ENCODE measurements around the gene PCSK6. TPM values are rescaled to one million over a fixed set of nuclear protein-coding genes. Genes with fewer than 3 reads are reported as not detected.

The PCSK6 gene
- polyA plus RNA-seq, 2 donors, result 5.4 to 6.5 TPM

GRCh38 chr15:101398247-101398646 is 91.3 kb downstream of the PCSK6 start:
- Histone ChIP-seq H3K27ac (ENCODE audit: low read depth in 2 of 2, low read length in 1 of 2) (no peak overlapping the region), H3K4me1 (ENCODE audit: control insufficient read depth in 2 of 2, insufficient read depth in 2 of 2, low read length in 1 of 2) (no peaks in the 10 kb centered on the region), H3K4me3 (ENCODE audit: low read depth in 1 of 2, low read length in 2 of 2) (no peak overlapping the region), H3K9me3 (ENCODE audit: control insufficient read depth in 2 of 2, insufficient read depth in 1 of 2, low read depth in 1 of 2, low read length in 1 of 2) (peaks cover 0 to 4% of the 10 kb centered on the region in 2 donors), H3K36me3 (ENCODE audit: control insufficient read depth in 2 of 2, insufficient read depth in 2 of 2, low read length in 1 of 2) (peaks cover 0 to 3% of the 10 kb centered on the region in 2 donors), H3K27me3 (ENCODE audit: control insufficient read depth in 1 of 2, insufficient read depth in 2 of 2, low read length in 2 of 2) (no peaks in the 10 kb centered on the region)
- whole genome bisulfite sequencing, 2 donors, result 93% methylated on average over 24 of the region's 24 CpGs

GRCh38 chr15:101397521-101398003 is 91.9 kb downstream of the PCSK6 start:
- Histone ChIP-seq H3K9me3 (ENCODE audit: control insufficient read depth in 2 of 2, insufficient read depth in 1 of 2, low read depth in 1 of 2, low read length in 1 of 2) (peaks cover 0 to 4% of the 10 kb centered on the region in 2 donors), H3K4me1 (ENCODE audit: control insufficient read depth in 2 of 2, insufficient read depth in 2 of 2, low read length in 1 of 2) (no peaks in the 10 kb centered on the region), H3K4me3 (ENCODE audit: low read depth in 1 of 2, low read length in 2 of 2) (no peak overlapping the region), H3K27ac (ENCODE audit: low read depth in 2 of 2, low read length in 1 of 2) (no peak overlapping the region), H3K27me3 (ENCODE audit: control insufficient read depth in 1 of 2, insufficient read depth in 2 of 2, low read length in 2 of 2) (no peaks in the 10 kb centered on the region), H3K36me3 (ENCODE audit: control insufficient read depth in 2 of 2, insufficient read depth in 2 of 2, low read length in 1 of 2) (peaks cover 0 to 3% of the 10 kb centered on the region in 2 donors)
- WGBS, 2 donors, result 71 to 81% methylated on average over 12 of the region's 12 CpGs

- no peak overlapping the region for H3K4me3 ChIP-seq (ENCODE audit: low read depth in 1 of 2, low read length in 2 of 2)
- WGBS, 2 donors, result 89% methylated on average over 19 of the region's 19 CpGs
- peaks cover 0 to 3% of the 10 kb centered on the region in 2 donors for H3K36me3 ChIP-seq (ENCODE audit: control insufficient read depth in 2 of 2, insufficient read depth in 2 of 2, low read length in 1 of 2)
- no peaks in the 10 kb centered on the region for H3K27me3 ChIP-seq (ENCODE audit: control insufficient read depth in 1 of 2, insufficient read depth in 2 of 2, low read length in 2 of 2)
- H3K4me1 ChIP-seq (ENCODE audit: control insufficient read depth in 2 of 2, insufficient read depth in 2 of 2, low read length in 1 of 2), result no peaks in the 10 kb centered on the region
- peaks cover 0 to 4% of the 10 kb centered on the region in 2 donors for H3K9me3 ChIP-seq (ENCODE audit: control insufficient read depth in 2 of 2, insufficient read depth in 1 of 2, low read depth in 1 of 2, low read length in 1 of 2)
- H3K27ac ChIP-seq (ENCODE audit: low read depth in 2 of 2, low read length in 1 of 2), result no peak overlapping the region
These were observed 92.8 kb downstream of the PCSK6 start for GRCh38 chr15:101396484-101397261.

- no peaks in the 10 kb centered on the region for H3K27me3 ChIP-seq (ENCODE audit: control insufficient read depth in 1 of 2, insufficient read depth in 2 of 2, low read length in 2 of 2)
- no peak overlapping the region for H3K4me3 ChIP-seq (ENCODE audit: low read depth in 1 of 2, low read length in 2 of 2)
- 78 to 80% methylated on average over 11 of the region's 11 CpGs for WGBS, 2 donors
- no peaks in the 10 kb centered on the region for H3K4me1 ChIP-seq (ENCODE audit: control insufficient read depth in 2 of 2, insufficient read depth in 2 of 2, low read length in 1 of 2)
- no peak overlapping the region for H3K27ac ChIP-seq (ENCODE audit: low read depth in 2 of 2, low read length in 1 of 2)
- H3K36me3 ChIP-seq (ENCODE audit: control insufficient read depth in 2 of 2, insufficient read depth in 2 of 2, low read length in 1 of 2), result peaks cover 0 to 3% of the 10 kb centered on the region in 2 donors
- H3K9me3 ChIP-seq (ENCODE audit: control insufficient read depth in 2 of 2, insufficient read depth in 1 of 2, low read depth in 1 of 2, low read length in 1 of 2), result no peaks in the 10 kb centered on the region
These were observed 94.9 kb downstream of the PCSK6 start for GRCh38 chr15:101394654-101395053.

- no peaks in the 10 kb centered on the region for H3K4me1 ChIP-seq (ENCODE audit: control insufficient read depth in 2 of 2, insufficient read depth in 2 of 2, low read length in 1 of 2)
- no peak overlapping the region for H3K4me3 ChIP-seq (ENCODE audit: low read depth in 1 of 2, low read length in 2 of 2)
- H3K36me3 ChIP-seq (ENCODE audit: control insufficient read depth in 2 of 2, insufficient read depth in 2 of 2, low read length in 1 of 2), result peaks cover 0 to 3% of the 10 kb centered on the region in 2 donors
- H3K27ac ChIP-seq (ENCODE audit: low read depth in 2 of 2, low read length in 1 of 2), result no peak overlapping the region
- H3K9me3 ChIP-seq (ENCODE audit: control insufficient read depth in 2 of 2, insufficient read depth in 1 of 2, low read depth in 1 of 2, low read length in 1 of 2), result no peaks in the 10 kb centered on the region
- no peaks in the 10 kb centered on the region for H3K27me3 ChIP-seq (ENCODE audit: control insufficient read depth in 1 of 2, insufficient read depth in 2 of 2, low read length in 2 of 2)
- 82 to 85% methylated on average over 12 of the region's 12 CpGs for WGBS, 2 donors
These were observed 95.4 kb downstream of the PCSK6 start for GRCh38 chr15:101394056-101394630.

GRCh38 chr15:101393172-101393571 is 96.3 kb downstream of the PCSK6 start:
- peaks cover 0 to 3% of the 10 kb centered on the region in 2 donors for H3K36me3 ChIP-seq (ENCODE audit: control insufficient read depth in 2 of 2, insufficient read depth in 2 of 2, low read length in 1 of 2)
- H3K4me1 ChIP-seq (ENCODE audit: control insufficient read depth in 2 of 2, insufficient read depth in 2 of 2, low read length in 1 of 2), result no peaks in the 10 kb centered on the region
- no peak overlapping the region for H3K4me3 ChIP-seq (ENCODE audit: low read depth in 1 of 2, low read length in 2 of 2)
- H3K9me3 ChIP-seq (ENCODE audit: control insufficient read depth in 2 of 2, insufficient read depth in 1 of 2, low read depth in 1 of 2, low read length in 1 of 2), result no peaks in the 10 kb centered on the region
- 93 to 95% methylated on average over 13 of the region's 13 CpGs for WGBS, 2 donors
- H3K27me3 ChIP-seq (ENCODE audit: control insufficient read depth in 1 of 2, insufficient read depth in 2 of 2, low read length in 2 of 2), result no peaks in the 10 kb centered on the region
- H3K27ac ChIP-seq (ENCODE audit: low read depth in 2 of 2, low read length in 1 of 2), result no peak overlapping the region

- Histone ChIP-seq H3K9me3 (ENCODE audit: control insufficient read depth in 2 of 2, insufficient read depth in 1 of 2, low read depth in 1 of 2, low read length in 1 of 2) (no peaks in the 10 kb centered on the region), H3K4me1 (ENCODE audit: control insufficient read depth in 2 of 2, insufficient read depth in 2 of 2, low read length in 1 of 2) (no peaks in the 10 kb centered on the region), H3K36me3 (ENCODE audit: control insufficient read depth in 2 of 2, insufficient read depth in 2 of 2, low read length in 1 of 2) (peaks cover 0 to 3% of the 10 kb centered on the region in 2 donors), H3K27me3 (ENCODE audit: control insufficient read depth in 1 of 2, insufficient read depth in 2 of 2, low read length in 2 of 2) (no peaks in the 10 kb centered on the region), H3K4me3 (ENCODE audit: low read depth in 1 of 2, low read length in 2 of 2) (no peak overlapping the region), H3K27ac (ENCODE audit: low read depth in 2 of 2, low read length in 1 of 2) (no peak overlapping the region)
- 80 to 82% methylated on average over 17 of the region's 17 CpGs for WGBS, 2 donors
These were observed 97.4 kb downstream of the PCSK6 start for GRCh38 chr15:101391981-101392640.

- Histone ChIP-seq H3K9me3 (ENCODE audit: control insufficient read depth in 2 of 2, insufficient read depth in 1 of 2, low read depth in 1 of 2, low read length in 1 of 2) (no peaks in the 10 kb centered on the region), H3K27ac (ENCODE audit: low read depth in 2 of 2, low read length in 1 of 2) (no peak overlapping the region), H3K36me3 (ENCODE audit: control insufficient read depth in 2 of 2, insufficient read depth in 2 of 2, low read length in 1 of 2) (no peaks in the 10 kb centered on the region), H3K4me1 (ENCODE audit: control insufficient read depth in 2 of 2, insufficient read depth in 2 of 2, low read length in 1 of 2) (no peaks in the 10 kb centered on the region), H3K27me3 (ENCODE audit: control insufficient read depth in 1 of 2, insufficient read depth in 2 of 2, low read length in 2 of 2) (no peaks in the 10 kb centered on the region), H3K4me3 (ENCODE audit: low read depth in 1 of 2, low read length in 2 of 2) (no peak overlapping the region)
- WGBS, 2 donors, result 85 to 87% methylated on average over 10 of the region's 10 CpGs
These were observed 98.1 kb downstream of the PCSK6 start for GRCh38 chr15:101391431-101391830.

- 83 to 88% methylated on average over 8 of the region's 8 CpGs for WGBS, 2 donors
These were observed 99.0 kb downstream of the PCSK6 start for GRCh38 chr15:101390462-101390861.

More at GRCh38 chr15:101390462-101390861, 99.0 kb downstream of the PCSK6 start:
- H3K4me1 ChIP-seq (ENCODE audit: control insufficient read depth in 2 of 2, insufficient read depth in 2 of 2, low read length in 1 of 2), result no peaks in the 10 kb centered on the region
- no peaks in the 10 kb centered on the region for H3K36me3 ChIP-seq (ENCODE audit: control insufficient read depth in 2 of 2, insufficient read depth in 2 of 2, low read length in 1 of 2)
- no peaks in the 10 kb centered on the region for H3K27me3 ChIP-seq (ENCODE audit: control insufficient read depth in 1 of 2, insufficient read depth in 2 of 2, low read length in 2 of 2)
- H3K27ac ChIP-seq (ENCODE audit: low read depth in 2 of 2, low read length in 1 of 2), result no peak overlapping the region
- no peaks in the 10 kb centered on the region for H3K9me3 ChIP-seq (ENCODE audit: control insufficient read depth in 2 of 2, insufficient read depth in 1 of 2, low read depth in 1 of 2, low read length in 1 of 2)
- no peak overlapping the region for H3K4me3 ChIP-seq (ENCODE audit: low read depth in 1 of 2, low read length in 2 of 2)

Measured in esophagus (tissue), 2 donors.